ENCODE data around the gene RBM14.

DNA sequence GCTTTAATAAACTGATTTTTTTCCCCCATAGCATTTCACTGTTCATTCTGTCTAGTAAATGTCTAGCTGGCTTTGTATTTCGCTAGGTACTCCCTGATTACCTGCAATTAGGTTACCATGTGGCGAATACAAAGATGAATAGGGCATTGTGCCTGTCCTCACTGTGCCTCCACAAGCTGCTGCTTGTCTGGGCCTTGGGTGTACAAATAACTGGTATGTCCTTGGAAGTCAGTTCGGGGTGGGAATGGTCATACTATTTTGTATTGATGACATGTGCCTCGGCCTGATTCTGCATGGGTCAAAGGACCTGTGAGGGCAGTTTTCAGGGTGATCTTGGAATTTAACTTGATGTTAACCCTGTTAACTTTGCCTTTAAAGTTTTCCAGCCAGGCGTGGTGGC lies 33.5 kb downstream of the RBM14 start:
- TF ChIP-seq, protein P1, sequence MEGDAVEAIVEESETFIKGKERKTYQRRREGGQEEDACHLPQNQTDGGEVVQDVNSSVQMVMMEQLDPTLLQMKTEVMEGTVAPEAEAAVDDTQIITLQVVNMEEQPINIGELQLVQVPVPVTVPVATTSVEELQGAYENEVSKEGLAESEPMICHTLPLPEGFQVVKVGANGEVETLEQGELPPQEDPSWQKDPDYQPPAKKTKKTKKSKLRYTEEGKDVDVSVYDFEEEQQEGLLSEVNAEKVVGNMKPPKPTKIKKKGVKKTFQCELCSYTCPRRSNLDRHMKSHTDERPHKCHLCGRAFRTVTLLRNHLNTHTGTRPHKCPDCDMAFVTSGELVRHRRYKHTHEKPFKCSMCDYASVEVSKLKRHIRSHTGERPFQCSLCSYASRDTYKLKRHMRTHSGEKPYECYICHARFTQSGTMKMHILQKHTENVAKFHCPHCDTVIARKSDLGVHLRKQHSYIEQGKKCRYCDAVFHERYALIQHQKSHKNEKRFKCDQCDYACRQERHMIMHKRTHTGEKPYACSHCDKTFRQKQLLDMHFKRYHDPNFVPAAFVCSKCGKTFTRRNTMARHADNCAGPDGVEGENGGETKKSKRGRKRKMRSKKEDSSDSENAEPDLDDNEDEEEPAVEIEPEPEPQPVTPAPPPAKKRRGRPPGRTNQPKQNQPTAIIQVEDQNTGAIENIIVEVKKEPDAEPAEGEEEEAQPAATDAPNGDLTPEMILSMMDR (IDR thresholded peaks at IDR 0.05; ENCODE audit: borderline replicate concordance, extremely low read depth, low read length, poor library complexity, severe bottlenecking): no peak
- TF ChIP-seq EZH2 (IDR thresholded peaks at IDR 0.05; ENCODE audit: borderline replicate concordance, low read depth, low read length, severe bottlenecking): no peak

Data from DND-41 (cell line).